ENCODE data around the gene RGS12.
A peak's percentile ranks its signal among the peaks of the same experiment; 100 is the strongest.

The RGS12 gene

DNA sequence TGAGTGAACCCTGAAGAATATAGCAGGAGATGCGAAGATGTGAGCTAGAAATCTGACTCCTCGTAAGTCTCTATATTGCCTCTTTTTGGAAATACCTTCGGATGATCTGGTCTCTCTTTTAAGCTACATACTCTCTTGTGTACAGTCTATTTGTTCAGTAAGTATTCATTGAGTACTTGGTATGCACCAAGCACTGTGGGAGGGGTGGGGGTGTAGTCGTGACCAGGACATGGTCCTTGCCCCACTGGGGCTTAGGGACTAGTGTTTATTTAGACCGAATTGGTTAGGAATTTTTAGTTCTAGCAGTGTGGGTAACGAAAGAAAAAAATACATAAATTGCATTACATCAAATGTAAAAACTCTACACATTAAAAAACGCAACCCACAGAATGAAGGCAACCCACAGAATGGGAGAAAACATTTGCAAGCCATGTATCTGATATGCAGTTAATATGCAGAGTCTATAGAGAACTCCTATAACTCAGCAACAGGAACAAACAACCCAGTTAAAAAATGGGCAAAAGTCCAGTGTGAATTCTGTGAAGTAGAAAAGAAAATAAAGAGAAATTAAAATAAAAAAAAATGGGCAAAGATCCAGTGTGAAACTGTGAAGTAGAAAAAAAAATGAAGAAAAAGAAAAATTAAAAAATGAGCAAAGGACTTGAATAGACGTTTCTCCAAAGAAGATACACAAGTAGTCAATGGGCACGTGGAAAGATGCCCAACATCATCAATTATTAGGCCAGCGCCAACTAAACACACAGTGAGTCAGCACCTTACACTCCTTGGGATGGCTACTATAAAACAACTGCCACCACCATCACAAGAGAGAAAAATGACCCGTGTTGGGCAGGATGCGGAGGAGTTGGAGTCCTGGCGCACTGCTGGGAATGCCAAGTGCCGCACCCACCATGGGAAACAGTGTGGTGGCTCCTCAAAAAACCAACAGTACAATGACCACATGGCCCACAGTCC lies 43.8 kb downstream of the RGS12 start:
- DNase-seq, result no peak

- DNase-seq, result no peak
Measured at GRCh38 chr4:3337357-3337732, 44.5 kb downstream of the RGS12 start.

- no peak for DNase-seq
Measured at GRCh38 chr4:3337811-3338210, 45.0 kb downstream of the RGS12 start.

DNA sequence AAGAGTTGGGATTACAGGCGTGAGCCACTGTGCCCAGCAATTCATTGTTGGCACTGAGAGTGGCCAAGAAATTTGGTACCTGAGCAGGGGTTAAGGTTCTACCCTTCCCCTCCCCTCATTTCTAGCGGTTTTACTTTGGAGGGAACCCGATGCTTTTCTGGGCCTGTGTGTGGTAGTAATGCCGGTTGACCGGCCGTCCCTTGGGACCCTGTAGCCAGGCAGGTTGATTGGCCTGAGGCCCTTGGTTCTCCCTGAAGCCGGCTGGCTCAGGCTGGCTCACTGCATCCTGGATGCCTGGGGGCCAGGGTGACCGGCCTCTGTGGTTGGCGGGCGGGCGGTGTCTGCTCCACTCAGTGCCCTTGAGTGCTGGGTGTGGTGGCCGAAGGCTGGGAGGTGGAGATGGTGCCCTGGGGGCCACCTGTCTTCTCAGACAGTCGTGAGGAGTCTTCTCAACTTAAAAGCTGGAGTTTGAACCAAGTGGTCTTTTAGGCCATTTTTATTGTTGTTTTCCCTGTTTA lies 45.6 kb downstream of the RGS12 start:
- DNase-seq, result peak in 1 of 3 experiments; percentile 55

GRCh38 chr4:3338976-3339531 lies 46.2 kb downstream of the RGS12 start:
- DNase-seq, result no peak

- DNase-seq, result peak in 2 of 3 experiments; percentile 9 to 33
Measured at GRCh38 chr4:3339577-3339976, 46.8 kb downstream of the RGS12 start.

DNA sequence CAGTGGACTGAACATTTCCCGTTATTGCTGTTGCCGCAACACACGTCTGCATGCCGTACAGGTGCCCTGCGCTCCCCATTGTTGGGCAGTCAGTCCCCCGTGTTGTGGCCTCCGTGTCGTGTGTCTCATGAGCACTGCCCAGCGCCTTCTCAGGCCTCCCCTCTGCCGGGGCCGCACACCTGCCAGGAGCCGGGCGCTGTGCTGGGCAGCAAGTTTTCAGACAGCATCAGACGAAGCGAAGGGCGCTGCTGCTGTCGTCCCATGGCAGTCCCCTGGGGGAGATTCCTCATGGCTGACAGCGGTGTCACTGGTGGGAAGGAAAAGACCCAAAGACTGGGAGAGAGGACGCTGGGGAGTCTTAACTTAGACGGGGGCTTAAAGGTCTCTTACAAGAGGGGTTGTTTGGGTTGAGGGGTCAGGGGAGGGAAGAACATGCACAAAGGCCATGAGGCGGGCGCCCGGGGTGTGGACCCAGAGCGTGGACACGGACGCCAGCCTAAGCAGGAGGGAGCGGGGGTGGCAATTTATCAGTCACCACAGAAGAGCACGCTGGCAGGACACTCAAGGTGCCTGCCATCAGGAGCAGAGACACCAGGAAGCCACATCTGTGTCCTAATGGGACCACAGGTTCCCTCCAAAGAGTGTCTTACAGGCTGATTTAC lies 47.3 kb downstream of the RGS12 start:
- DNase-seq, result peak in 1 of 3 experiments; percentile 50

DNA sequence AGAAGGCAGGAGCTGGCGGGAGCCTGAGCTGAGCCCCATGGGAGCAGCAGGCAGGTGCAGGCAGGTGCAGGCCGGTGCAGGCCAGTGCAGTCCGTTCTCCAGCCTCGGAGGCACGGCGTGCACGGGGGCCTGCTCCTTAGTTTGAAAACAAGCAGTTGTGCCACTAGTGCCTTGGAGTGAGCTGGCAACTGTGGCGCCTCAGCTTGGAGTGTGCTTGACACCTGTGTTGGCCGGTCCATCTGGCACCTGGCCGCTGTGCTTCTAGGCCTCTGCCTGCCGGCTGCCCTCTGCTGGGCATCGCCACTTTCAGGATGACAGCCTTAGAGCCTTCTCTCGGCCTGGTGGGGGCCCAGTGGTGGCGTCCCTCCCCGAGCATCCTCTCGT lies 47.9 kb downstream of the RGS12 start:
- peak; percentile 49 to 90 (median 82) for DNase-seq

GRCh38 chr4:3341760-3342159 lies 48.9 kb downstream of the RGS12 start:
- no peak for DNase-seq

DNA sequence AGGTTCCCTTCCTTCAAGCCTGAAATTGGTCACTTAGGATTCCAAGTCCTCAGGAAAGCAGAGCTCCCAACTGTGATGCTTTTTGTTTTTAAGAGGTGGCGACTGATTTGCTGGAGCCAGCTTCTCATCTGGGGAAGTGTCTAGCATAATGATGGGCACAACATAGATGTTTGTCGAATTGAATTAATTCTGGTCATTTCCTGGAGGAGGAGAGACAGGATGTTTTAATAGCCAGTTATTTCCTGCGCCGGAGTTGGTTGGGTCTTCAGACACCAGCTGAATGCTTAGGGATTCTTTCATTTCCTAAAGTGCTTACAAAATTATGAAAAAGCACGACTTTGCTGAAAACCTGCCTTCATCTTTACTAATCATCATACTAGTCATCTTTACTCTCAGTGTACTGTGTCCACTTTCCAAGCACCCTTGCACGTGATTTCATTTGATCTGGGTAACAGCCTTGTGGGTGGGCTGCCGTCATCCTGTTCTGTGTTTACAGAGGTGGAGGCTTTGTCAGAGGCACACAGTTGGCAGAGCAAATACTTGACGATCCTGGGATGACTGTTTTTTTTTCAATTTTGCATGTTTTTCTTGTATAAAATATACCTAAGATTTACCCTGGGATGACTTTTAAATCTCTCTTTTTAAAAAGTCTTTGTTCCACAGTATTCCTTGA lies 49.5 kb downstream of the RGS12 start:
- DNase-seq, result peak; percentile 61 to 76 (median 64)
